Stomach (tissue), 4 donors: ENCODE data around the gene GIMAP2.
"Not testable (repeated sequence)": the region's sequence is repeated elsewhere in the genome, so short reads cannot be mapped to it uniquely, and the experiment has no call there.

Experiments used
- CTCF ChIP-seq, 7 experiments: fragments of 450-650 bp in 4 of 7; fragments of 200-600 bp in 3 of 7; sonication (generic) in 3 of 7; IDR thresholded peaks; one replicate each; pipeline ENCODE4 v1.5.1; 2016 to 2019; ENCODE audit warnings: antibody characterized with exemption in 7 of 7, control low read depth in 2 of 7, mild to moderate bottlenecking in 1 of 7
- EP300 ChIP-seq: sonication (generic); formaldehyde crosslinking; IDR thresholded peaks from one replicate; pipeline ENCODE4 v1.6.1; 2017; ENCODE audit warnings: antibody characterized with exemption

- TF ChIP-seq CTCF (IDR thresholded peaks at IDR 0.05); EP300: not testable (repeated sequence)
Observed at GRCh38 chr7:150676854-150677253, 8.7 kb upstream of the GIMAP2 start.
